Measurements from ENCODE around the gene PPEF2. TPM values are rescaled to one million over a fixed set of nuclear protein-coding genes. Genes with fewer than 3 reads are reported as not detected.
A peak's percentile ranks its signal among the peaks of the same experiment; 100 is the strongest.

PPEF2 gene
- total and polyA plus RNA-seq, 2 experiments from 2014 or later = not detected

- Mint-ChIP-seq H3K4me3 (no peak overlapping the region), H3K27ac (no peak overlapping the region)
Measured at GRCh38 chr4:75898536-75898935, 3.7 kb downstream of the PPEF2 start.

GRCh38 chr4:75895744-75896314, 6.4 kb downstream of the PPEF2 start:
- peak; percentile 74 for DNase-seq (ENCODE audit: low spot score)

More at GRCh38 chr4:75898536-75898935, 3.7 kb downstream of the PPEF2 start:
- H3K36me3 ChIP-seq (ENCODE audit: insufficient read depth) = peaks cover 6% of the 10 kb centered on the region
- no peak overlapping the region for H2AFZ ChIP-seq
- Mint-ChIP-seq H3K36me3 (ENCODE audit: low read depth) (peaks cover 15% of the 10 kb centered on the region), H3K27me3 (ENCODE audit: insufficient read depth, low read depth, poor library complexity) (peaks cover 4% of the 10 kb centered on the region), H3K4me1 (no peaks in the 10 kb centered on the region), H3K9me3 (peaks cover 22% of the 10 kb centered on the region)
- ATAC-seq (no peak), DNase-seq (ENCODE audit: low spot score) (no peak)
- H3K4me3 ChIP-seq = no peak overlapping the region
- no peaks in the 10 kb centered on the region for H3K4me1 ChIP-seq (ENCODE audit: insufficient read depth)
- H3K27ac ChIP-seq (ENCODE audit: low read depth) = no peak overlapping the region
- no peaks in the 10 kb centered on the region for H3K27me3 ChIP-seq (ENCODE audit: insufficient read depth)
- no peaks in the 10 kb centered on the region for H3F3A ChIP-seq (replicated peaks; ENCODE audit: low read depth)
- H4K20me1 ChIP-seq (replicated peaks; ENCODE audit: insufficient read depth) = no peaks in the 10 kb centered on the region
- H3K4me2 ChIP-seq = no peak overlapping the region
- peaks cover 4% of the 10 kb centered on the region; the same call in 1 of the 2 replicates for H3K9me2 ChIP-seq (ENCODE audit: insufficient read depth)
- no peak for TF ChIP-seq REST (IDR thresholded peaks at IDR 0.05; ENCODE audit: unreplicated experiment)
- H3K79me2 ChIP-seq (replicated peaks; ENCODE audit: insufficient read depth) = no peaks in the 10 kb centered on the region

More at GRCh38 chr4:75895744-75896314, 6.4 kb downstream of the PPEF2 start:
- Histone ChIP-seq H3K4me2 (no peak overlapping the region), H3F3A (replicated peaks; ENCODE audit: low read depth) (no peaks in the 10 kb centered on the region), H3K27me3 (ENCODE audit: insufficient read depth) (no peaks in the 10 kb centered on the region), H3K79me2 (replicated peaks; ENCODE audit: insufficient read depth) (no peaks in the 10 kb centered on the region), H3K9me2 (ENCODE audit: insufficient read depth) (peaks cover 4% of the 10 kb centered on the region; the same call in 1 of the 2 replicates), H4K20me1 (replicated peaks; ENCODE audit: insufficient read depth) (no peaks in the 10 kb centered on the region), H3K36me3 (ENCODE audit: insufficient read depth) (peaks cover 6% of the 10 kb centered on the region), H3K4me3 (no peak overlapping the region), H2AFZ (peak overlapping the region; percentile 0; the same call in 1 of the 2 replicates), H3K4me1 (ENCODE audit: insufficient read depth) (no peaks in the 10 kb centered on the region), H3K27ac (ENCODE audit: low read depth) (no peak overlapping the region)
- no peaks in the 10 kb centered on the region for H3K4me1 Mint-ChIP-seq
- TF ChIP-seq, protein P1, sequence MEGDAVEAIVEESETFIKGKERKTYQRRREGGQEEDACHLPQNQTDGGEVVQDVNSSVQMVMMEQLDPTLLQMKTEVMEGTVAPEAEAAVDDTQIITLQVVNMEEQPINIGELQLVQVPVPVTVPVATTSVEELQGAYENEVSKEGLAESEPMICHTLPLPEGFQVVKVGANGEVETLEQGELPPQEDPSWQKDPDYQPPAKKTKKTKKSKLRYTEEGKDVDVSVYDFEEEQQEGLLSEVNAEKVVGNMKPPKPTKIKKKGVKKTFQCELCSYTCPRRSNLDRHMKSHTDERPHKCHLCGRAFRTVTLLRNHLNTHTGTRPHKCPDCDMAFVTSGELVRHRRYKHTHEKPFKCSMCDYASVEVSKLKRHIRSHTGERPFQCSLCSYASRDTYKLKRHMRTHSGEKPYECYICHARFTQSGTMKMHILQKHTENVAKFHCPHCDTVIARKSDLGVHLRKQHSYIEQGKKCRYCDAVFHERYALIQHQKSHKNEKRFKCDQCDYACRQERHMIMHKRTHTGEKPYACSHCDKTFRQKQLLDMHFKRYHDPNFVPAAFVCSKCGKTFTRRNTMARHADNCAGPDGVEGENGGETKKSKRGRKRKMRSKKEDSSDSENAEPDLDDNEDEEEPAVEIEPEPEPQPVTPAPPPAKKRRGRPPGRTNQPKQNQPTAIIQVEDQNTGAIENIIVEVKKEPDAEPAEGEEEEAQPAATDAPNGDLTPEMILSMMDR (conservative IDR thresholded peaks at IDR 0.05; ENCODE audit: low read depth in 2 of 2) = peak; percentile 79 to 81
- TF ChIP-seq JUNB (IDR thresholded peaks at IDR 0.05; ENCODE audit: unreplicated experiment) = no peak
- H3K27ac Mint-ChIP-seq = no peak overlapping the region
- no peak overlapping the region for H3K4me3 Mint-ChIP-seq
- H3K9me3 Mint-ChIP-seq = peaks cover 22% of the 10 kb centered on the region
- peaks cover 2% of the 10 kb centered on the region for H3K27me3 Mint-ChIP-seq (ENCODE audit: insufficient read depth, low read depth, poor library complexity)
- peak; percentile 94 for ATAC-seq
- peaks cover 15% of the 10 kb centered on the region for H3K36me3 Mint-ChIP-seq (ENCODE audit: low read depth)
